Measurements from ENCODE around the gene NKAIN4.
"Not testable (repeated sequence)": the region's sequence is repeated elsewhere in the genome, so short reads cannot be mapped to it uniquely, and the experiment has no call there.

DNA sequence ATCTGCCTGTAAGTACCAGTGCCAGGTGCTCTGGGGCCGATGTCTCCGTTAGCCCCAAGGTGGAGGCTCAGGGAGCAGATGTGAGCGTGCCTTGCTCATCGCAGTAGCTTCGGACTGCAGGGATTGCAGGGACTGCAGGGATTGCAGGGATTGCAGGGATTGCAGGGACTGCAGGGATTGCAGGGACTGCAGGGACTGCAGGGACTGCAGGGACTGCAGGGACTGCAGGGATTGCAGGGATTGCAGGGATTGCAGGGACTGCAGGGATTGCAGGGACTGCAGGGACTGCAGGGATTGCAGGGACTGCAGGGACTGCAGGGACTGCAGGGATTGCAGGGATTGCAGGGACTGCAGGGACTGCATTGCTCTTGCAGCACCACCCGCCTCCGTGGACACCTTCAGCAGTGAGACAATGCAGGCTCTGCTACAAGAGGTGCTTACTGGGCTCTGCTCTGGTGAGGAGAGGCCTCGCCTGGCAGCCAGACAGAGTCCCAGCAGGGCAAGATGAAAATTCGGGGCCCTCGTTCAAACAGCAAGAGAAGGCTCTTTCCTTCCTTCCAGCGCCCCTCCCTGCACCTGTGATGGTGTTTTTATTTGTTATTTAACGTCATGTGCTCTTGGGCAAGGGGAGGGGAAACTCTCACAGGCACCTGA, 32.7 kb downstream of the NKAIN4 start:
- TF ChIP-seq, protein P1, sequence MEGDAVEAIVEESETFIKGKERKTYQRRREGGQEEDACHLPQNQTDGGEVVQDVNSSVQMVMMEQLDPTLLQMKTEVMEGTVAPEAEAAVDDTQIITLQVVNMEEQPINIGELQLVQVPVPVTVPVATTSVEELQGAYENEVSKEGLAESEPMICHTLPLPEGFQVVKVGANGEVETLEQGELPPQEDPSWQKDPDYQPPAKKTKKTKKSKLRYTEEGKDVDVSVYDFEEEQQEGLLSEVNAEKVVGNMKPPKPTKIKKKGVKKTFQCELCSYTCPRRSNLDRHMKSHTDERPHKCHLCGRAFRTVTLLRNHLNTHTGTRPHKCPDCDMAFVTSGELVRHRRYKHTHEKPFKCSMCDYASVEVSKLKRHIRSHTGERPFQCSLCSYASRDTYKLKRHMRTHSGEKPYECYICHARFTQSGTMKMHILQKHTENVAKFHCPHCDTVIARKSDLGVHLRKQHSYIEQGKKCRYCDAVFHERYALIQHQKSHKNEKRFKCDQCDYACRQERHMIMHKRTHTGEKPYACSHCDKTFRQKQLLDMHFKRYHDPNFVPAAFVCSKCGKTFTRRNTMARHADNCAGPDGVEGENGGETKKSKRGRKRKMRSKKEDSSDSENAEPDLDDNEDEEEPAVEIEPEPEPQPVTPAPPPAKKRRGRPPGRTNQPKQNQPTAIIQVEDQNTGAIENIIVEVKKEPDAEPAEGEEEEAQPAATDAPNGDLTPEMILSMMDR (IDR thresholded peaks at IDR 0.05 in 4 of 5, conservative IDR thresholded peaks at IDR 0.05 in 1 of 5), result not testable (repeated sequence)
- TF ChIP-seq POLR2A (IDR thresholded peaks at IDR 0.05), result not testable (repeated sequence)

Data from gastrocnemius medialis (tissue), 4 donors.